Lung (tissue), 12 donors: ENCODE results near the gene NKX3-2. TPM values are rescaled to one million over a fixed set of nuclear protein-coding genes. Genes with fewer than 3 reads are reported as not detected.
A peak's percentile ranks its signal among the peaks of the same experiment; 100 is the strongest.

ENCODE experiments used
- ATAC-seq: fragments of 200-7000 bp; cut with Tn5 transposase; one replicate; pipeline ENCODE4 v1.9.1; 2020; ENCODE audit warnings: moderate number of reproducible peaks; ENCODE audit not compliant: insufficient read depth, low FRiP score
- DNase-seq, 3 donors: peaks; one replicate each; pipeline ENCODE4 v3.0.0-alpha.2; 2013 to 2017
- H3K27ac ChIP-seq, 2 donors: one replicate each; pipeline ENCODE4 v1.5.1; 2013; ENCODE audit warnings: mild to moderate bottlenecking in 2 of 2, moderate library complexity in 2 of 2, control low read depth in 1 of 2, inconsistent platforms in 1 of 2, low read depth in 1 of 2, low read length in 1 of 2
- H3K27me3 ChIP-seq, 3 donors: one replicate each; pipeline ENCODE4 v1.5.1; 2013; ENCODE audit warnings: low read length in 2 of 3; ENCODE audit not compliant: control insufficient read depth in 3 of 3, insufficient read depth in 3 of 3
- H3K36me3 ChIP-seq, 4 donors: one replicate each; pipeline ENCODE4 v1.5.1; 2013; ENCODE audit warnings: low read length in 4 of 4, mild to moderate bottlenecking in 1 of 4, moderate library complexity in 1 of 4; ENCODE audit not compliant: control insufficient read depth in 4 of 4, insufficient read depth in 4 of 4
- H3K4me1 ChIP-seq, 5 donors: one replicate each; pipeline ENCODE4 v1.5.1; 2013; ENCODE audit warnings: low read length in 5 of 5, mild to moderate bottlenecking in 2 of 5, moderate library complexity in 1 of 5; ENCODE audit not compliant: control insufficient read depth in 5 of 5, insufficient read depth in 5 of 5
- H3K4me3 ChIP-seq: one replicate; pipeline ENCODE4 v1.5.1; 2013; ENCODE audit warnings: mild to moderate bottlenecking, control low read depth, moderate library complexity
- H3K9ac ChIP-seq, 2 donors: one replicate each; pipeline ENCODE4 v1.5.1; 2013; ENCODE audit warnings: low read length in 2 of 2, control low read depth in 1 of 2; ENCODE audit not compliant: insufficient read depth in 1 of 2
- H3K9me3 ChIP-seq, 4 donors: one replicate each; pipeline ENCODE4 v1.5.1; 2013; ENCODE audit warnings: low read length in 3 of 4, mild to moderate bottlenecking in 1 of 4, moderate library complexity in 1 of 4; ENCODE audit not compliant: control insufficient read depth in 4 of 4, insufficient read depth in 3 of 4
- WGBS, 2 donors: extraction: QIAGEN DNeasy Blood & Tissue Kit; methylation state at CpG; one replicate each; pipeline ENCODE4 v1.1.7; 2013; 5-methylcytosine and 5-hydroxymethylcytosine counted together
- polyA plus RNA-seq, 2 donors: library from polyadenylated mRNA; stranded (reverse); fragments of 200-250 nt; gene quantifications; one replicate each; pipeline ENCODE4 v1.2.1, GENCODE V29; 2013
- total RNA-seq, 2 donors: library from RNA; depleted of rRNA in 1 of 2; stranded (reverse); fragments of >200 nt in 1 of 2; gene quantifications; one replicate each; pipeline ENCODE4 v1.2.1, GENCODE V29; 2014 to 2021
- TF ChIP-seq, protein P1 (sequence below): IDR thresholded peaks from 2 replicates; pipeline ENCODE4 v1.5.1; 2012; ENCODE audit warnings: mild to moderate bottlenecking; ENCODE audit errors: control extremely low read depth, extremely low read depth
- donor health status: control.
- donor health status: control.
- donor health status: Bipolar disorder and iron deficiency.
- donor health status: healthy.
- donor health status: DM: yes; HTN: yes; CAD: no.

The NKX3-2 gene
- total and polyA plus RNA-seq, 4 donors = not detected

DNA sequence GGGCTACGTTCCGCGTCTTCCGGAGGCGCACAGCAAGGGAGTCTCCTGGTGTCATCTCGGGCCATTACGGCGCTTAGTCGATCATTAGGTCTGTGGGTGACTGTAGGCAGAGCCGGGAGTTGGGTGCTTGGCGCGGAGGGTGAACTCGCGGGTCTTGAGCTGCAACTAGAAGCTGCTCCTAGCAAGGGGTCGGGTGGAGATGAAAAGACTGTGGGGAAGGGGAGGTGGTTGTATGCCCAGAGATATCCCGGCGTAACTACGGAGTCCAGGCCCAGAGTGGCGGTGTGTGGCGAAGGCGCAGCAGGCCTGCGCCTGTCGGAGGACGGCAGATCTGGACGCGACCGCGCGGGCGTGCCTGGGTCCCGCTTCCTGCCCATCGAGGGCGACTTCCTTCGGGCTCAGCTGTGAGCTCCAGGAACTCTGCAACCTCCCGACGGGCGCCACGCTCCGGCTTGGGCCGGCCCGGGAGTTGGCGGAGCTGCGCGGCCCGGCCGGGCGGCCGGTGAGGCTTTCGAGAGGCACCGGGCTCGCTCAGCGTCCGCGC, 2.7 kb upstream of the NKX3-2 start:
- Histone ChIP-seq H3K9ac (no peak overlapping the region), H3K4me3 (no peak overlapping the region), H3K27me3 (peaks cover 10 to 59% (median 52%) of the 10 kb centered on the region in 3 donors), H3K36me3 (no peaks in the 10 kb centered on the region), H3K27ac (no peak overlapping the region), H3K9me3 (peaks cover 0 to 13% (median 2%) of the 10 kb centered on the region in 4 donors), H3K4me1 (peaks cover 0 to 32% (median 4%) of the 10 kb centered on the region in 5 donors)
- peak in 1 of 3 donors; percentile 49 for DNase-seq
- ATAC-seq = no peak
- WGBS, 2 donors = 4 to 5% methylated on average over 45 to 54 of the region's 54 CpGs
- TF ChIP-seq, protein P1, sequence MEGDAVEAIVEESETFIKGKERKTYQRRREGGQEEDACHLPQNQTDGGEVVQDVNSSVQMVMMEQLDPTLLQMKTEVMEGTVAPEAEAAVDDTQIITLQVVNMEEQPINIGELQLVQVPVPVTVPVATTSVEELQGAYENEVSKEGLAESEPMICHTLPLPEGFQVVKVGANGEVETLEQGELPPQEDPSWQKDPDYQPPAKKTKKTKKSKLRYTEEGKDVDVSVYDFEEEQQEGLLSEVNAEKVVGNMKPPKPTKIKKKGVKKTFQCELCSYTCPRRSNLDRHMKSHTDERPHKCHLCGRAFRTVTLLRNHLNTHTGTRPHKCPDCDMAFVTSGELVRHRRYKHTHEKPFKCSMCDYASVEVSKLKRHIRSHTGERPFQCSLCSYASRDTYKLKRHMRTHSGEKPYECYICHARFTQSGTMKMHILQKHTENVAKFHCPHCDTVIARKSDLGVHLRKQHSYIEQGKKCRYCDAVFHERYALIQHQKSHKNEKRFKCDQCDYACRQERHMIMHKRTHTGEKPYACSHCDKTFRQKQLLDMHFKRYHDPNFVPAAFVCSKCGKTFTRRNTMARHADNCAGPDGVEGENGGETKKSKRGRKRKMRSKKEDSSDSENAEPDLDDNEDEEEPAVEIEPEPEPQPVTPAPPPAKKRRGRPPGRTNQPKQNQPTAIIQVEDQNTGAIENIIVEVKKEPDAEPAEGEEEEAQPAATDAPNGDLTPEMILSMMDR = no peak

GRCh38 chr4:13546142-13546940, 2.0 kb upstream of the NKX3-2 start:
- Histone ChIP-seq H3K9ac (no peak overlapping the region), H3K36me3 (no peaks in the 10 kb centered on the region), H3K4me3 (no peak overlapping the region), H3K4me1 (peaks cover 0 to 36% (median 4%) of the 10 kb centered on the region in 5 donors), H3K9me3 (peaks cover 0 to 16% (median under 1%) of the 10 kb centered on the region in 4 donors), H3K27me3 (peaks cover 15 to 66% (median 59%) of the 10 kb centered on the region in 3 donors), H3K27ac (no peak overlapping the region)
- TF ChIP-seq, protein P1 = no peak
- DNase-seq (no peak), ATAC-seq (no peak)
- WGBS, 2 donors = 8 to 14% methylated on average over 18 of the region's 18 CpGs

DNA sequence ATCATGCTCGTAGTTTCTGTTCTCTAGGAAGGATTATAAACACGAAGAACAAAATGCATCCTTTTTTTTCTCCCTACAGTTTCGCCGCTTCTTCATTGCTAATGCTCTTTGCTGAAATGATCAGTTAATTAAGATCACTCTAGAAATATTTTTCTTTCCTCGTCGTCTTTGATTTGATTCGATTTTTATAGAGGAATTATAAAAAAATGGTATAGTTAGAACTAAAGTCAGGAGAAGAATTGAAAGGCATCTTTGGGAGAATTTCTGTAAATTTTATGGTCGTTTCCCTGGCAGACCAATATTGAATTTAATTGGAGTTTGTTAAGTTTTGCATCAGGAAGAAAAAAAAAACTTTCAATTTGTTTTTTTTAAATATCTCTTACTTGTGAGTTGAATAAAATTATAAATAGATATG, 1.1 kb upstream of the NKX3-2 start:
- no peaks in the 10 kb centered on the region for H3K36me3 ChIP-seq
- H3K27me3 ChIP-seq = peaks cover 15 to 75% (median 69%) of the 10 kb centered on the region in 3 donors
- peaks cover 0 to 18% (median 0%) of the 10 kb centered on the region in 4 donors for H3K9me3 ChIP-seq
- no peak overlapping the region for H3K9ac ChIP-seq
- peaks cover 0 to 36% (median 4%) of the 10 kb centered on the region in 5 donors for H3K4me1 ChIP-seq
- no peak overlapping the region for H3K4me3 ChIP-seq
- TF ChIP-seq, protein P1 = no peak
- H3K27ac ChIP-seq = no peak overlapping the region
- ATAC-seq (no peak), DNase-seq (no peak)
- 10 to 15% methylated on average over 8 of the region's 8 CpGs for WGBS, 2 donors
